ENCODE data around the gene RXRG.

Gene RXRG

GRCh38 chr1:165445388-165445787 is 462 bp upstream of the RXRG start:
- DNase-seq, result no peak

- no peak for DNase-seq
Observed at GRCh38 chr1:165443539-165444311, 1.2 kb downstream of the RXRG start.

- DNase-seq, result no peak
Observed at GRCh38 chr1:165442653-165443052, 2.3 kb downstream of the RXRG start.

GRCh38 chr1:165442053-165442452 is 2.9 kb downstream of the RXRG start:
- DNase-seq, result no peak

GRCh38 chr1:165441166-165441880 is 3.6 kb downstream of the RXRG start:
- no peak for DNase-seq

GRCh38 chr1:165439330-165439729 is 5.6 kb downstream of the RXRG start:
- DNase-seq, result no peak

- peak; percentile 8 for DNase-seq
Observed at GRCh38 chr1:165436994-165437393, 7.9 kb downstream of the RXRG start.

GRCh38 chr1:165435801-165436200 is 9.1 kb downstream of the RXRG start:
- no peak for DNase-seq

- DNase-seq, result no peak
Observed at GRCh38 chr1:165434281-165434680, 10.6 kb downstream of the RXRG start.

GRCh38 chr1:165431079-165431478 is 13.8 kb downstream of the RXRG start:
- no peak for DNase-seq

- no peak for DNase-seq
Observed at GRCh38 chr1:165426745-165427144, 18.2 kb downstream of the RXRG start.

- no peak for DNase-seq
Observed at GRCh38 chr1:165425621-165426020, 19.3 kb downstream of the RXRG start.

- peak; percentile 78 for DNase-seq
Observed at GRCh38 chr1:165424454-165425216, 20.3 kb downstream of the RXRG start.

- DNase-seq, result no peak
Observed at GRCh38 chr1:165423136-165423535, 21.8 kb downstream of the RXRG start.

- no peak for DNase-seq
Observed at GRCh38 chr1:165420655-165421054, 24.3 kb downstream of the RXRG start.

- DNase-seq, result no peak
Observed at GRCh38 chr1:165419839-165420238, 25.1 kb downstream of the RXRG start.

GRCh38 chr1:165418195-165418594 is 26.7 kb downstream of the RXRG start:
- no peak for DNase-seq

GRCh38 chr1:165416876-165417275 is 28.1 kb downstream of the RXRG start:
- DNase-seq, result no peak

GRCh38 chr1:165415068-165415467 is 29.9 kb downstream of the RXRG start:
- no peak for DNase-seq

GRCh38 chr1:165414620-165415019 is 30.3 kb downstream of the RXRG start:
- no peak for DNase-seq

GRCh38 chr1:165411396-165411795 is 33.5 kb downstream of the RXRG start:
- DNase-seq, result no peak

- no peak for DNase-seq
Observed at GRCh38 chr1:165409657-165410358, 35.1 kb downstream of the RXRG start.

GRCh38 chr1:165408518-165408917 is 36.4 kb downstream of the RXRG start:
- DNase-seq, result peak; percentile 60
